ENCODE results near the gene APH1A.

- TF ChIP-seq, protein P1, sequence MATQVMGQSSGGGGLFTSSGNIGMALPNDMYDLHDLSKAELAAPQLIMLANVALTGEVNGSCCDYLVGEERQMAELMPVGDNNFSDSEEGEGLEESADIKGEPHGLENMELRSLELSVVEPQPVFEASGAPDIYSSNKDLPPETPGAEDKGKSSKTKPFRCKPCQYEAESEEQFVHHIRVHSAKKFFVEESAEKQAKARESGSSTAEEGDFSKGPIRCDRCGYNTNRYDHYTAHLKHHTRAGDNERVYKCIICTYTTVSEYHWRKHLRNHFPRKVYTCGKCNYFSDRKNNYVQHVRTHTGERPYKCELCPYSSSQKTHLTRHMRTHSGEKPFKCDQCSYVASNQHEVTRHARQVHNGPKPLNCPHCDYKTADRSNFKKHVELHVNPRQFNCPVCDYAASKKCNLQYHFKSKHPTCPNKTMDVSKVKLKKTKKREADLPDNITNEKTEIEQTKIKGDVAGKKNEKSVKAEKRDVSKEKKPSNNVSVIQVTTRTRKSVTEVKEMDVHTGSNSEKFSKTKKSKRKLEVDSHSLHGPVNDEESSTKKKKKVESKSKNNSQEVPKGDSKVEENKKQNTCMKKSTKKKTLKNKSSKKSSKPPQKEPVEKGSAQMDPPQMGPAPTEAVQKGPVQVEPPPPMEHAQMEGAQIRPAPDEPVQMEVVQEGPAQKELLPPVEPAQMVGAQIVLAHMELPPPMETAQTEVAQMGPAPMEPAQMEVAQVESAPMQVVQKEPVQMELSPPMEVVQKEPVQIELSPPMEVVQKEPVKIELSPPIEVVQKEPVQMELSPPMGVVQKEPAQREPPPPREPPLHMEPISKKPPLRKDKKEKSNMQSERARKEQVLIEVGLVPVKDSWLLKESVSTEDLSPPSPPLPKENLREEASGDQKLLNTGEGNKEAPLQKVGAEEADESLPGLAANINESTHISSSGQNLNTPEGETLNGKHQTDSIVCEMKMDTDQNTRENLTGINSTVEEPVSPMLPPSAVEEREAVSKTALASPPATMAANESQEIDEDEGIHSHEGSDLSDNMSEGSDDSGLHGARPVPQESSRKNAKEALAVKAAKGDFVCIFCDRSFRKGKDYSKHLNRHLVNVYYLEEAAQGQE (IDR thresholded peaks at IDR 0.05; ENCODE audit: insufficient read depth in 1 of 2, low read depth in 2 of 2, low read length in 2 of 2), result no peak
- no peak for TF ChIP-seq POLR2AphosphoS5 (IDR thresholded peaks at IDR 0.05; ENCODE audit: low read depth, low read length)
These were observed 8.8 kb downstream of the APH1A start for GRCh38 chr1:150259758-150260669.
